ENCODE results near the gene AKT2. TPM values are rescaled to one million over a fixed set of nuclear protein-coding genes. Genes with fewer than 3 reads are reported as not detected.

The AKT2 gene
- total and polyA plus RNA-seq, 2 of the 8 experiments (the other 6 are each of a cell fraction or from before 2014, with no cell fraction given): 151 to 183 TPM

GRCh38 chr19:40228863-40229262, 56.3 kb downstream of the AKT2 start:
- Histone ChIP-seq H3K27me3 (replicated peaks in 1 of 4; ENCODE audit: control insufficient read depth in 3 of 4, extremely low read depth in 1 of 4, insufficient read depth in 3 of 4, low read length in 3 of 4) (peaks cover 0 to 30% (median 13%) of the 10 kb centered on the region in 4 experiments; a peak in 5 of 7 replicates), H3K79me1 (ENCODE audit: low read depth, low read length) (no peaks in the 10 kb centered on the region), H2BK15ac (ENCODE audit: low read length) (no peak overlapping the region), H3K23me2 (ENCODE audit: low read depth, low read length) (peaks cover 5% of the 10 kb centered on the region), H3K9ac (replicated peaks in 1 of 4; ENCODE audit: extremely low read depth in 1 of 4, low read depth in 3 of 4, low read length in 3 of 4) (no peak overlapping the region), H3K4me2 (ENCODE audit: insufficient read depth in 1 of 2, low read depth in 2 of 2, low read length in 2 of 2) (no peak overlapping the region), H4K20me1 (replicated peaks in 1 of 2; ENCODE audit: control insufficient read depth in 1 of 2, insufficient read depth in 2 of 2, low read length in 2 of 2) (no peaks in the 10 kb centered on the region), H2BK20ac (ENCODE audit: low read length) (no peak overlapping the region), H2BK5ac (ENCODE audit: low read depth, low read length) (no peak overlapping the region), H3K18ac (ENCODE audit: extremely low read depth, low read length) (no peak overlapping the region), H3K23ac (ENCODE audit: insufficient read length) (no peak overlapping the region), H3K14ac (ENCODE audit: insufficient read length) (no peak overlapping the region), H4K8ac (ENCODE audit: extremely low read depth, insufficient read depth, low read length) (no peak overlapping the region), H3K9me3 (ENCODE audit: insufficient read depth in 2 of 2, low read depth in 1 of 2, low read length in 1 of 2) (no peaks in the 10 kb centered on the region), H2AK5ac (ENCODE audit: low read depth, low read length) (no peak overlapping the region), H3K4ac (replicated peaks; ENCODE audit: insufficient read length, low read depth, low read length) (no peak overlapping the region), H3K27ac (ENCODE audit: low read depth, low read length) (no peak overlapping the region), H3K36me3 (ENCODE audit: control insufficient read depth in 2 of 4, insufficient read depth in 4 of 4, low read length in 3 of 4) (no peaks in the 10 kb centered on the region), H2BK12ac (ENCODE audit: low read depth, low read length) (no peak overlapping the region), H3K4me3 (ENCODE audit: extremely low read depth in 1 of 4, insufficient read depth in 2 of 4, low read depth in 3 of 4, low read length in 4 of 4) (no peak overlapping the region), H2AFZ (ENCODE audit: low read length) (no peak overlapping the region), H3K4me1 (replicated peaks in 1 of 4; ENCODE audit: control insufficient read depth in 3 of 4, insufficient read depth in 4 of 4, low read length in 3 of 4) (peaks cover 0 to 19% (median 14%) of the 10 kb centered on the region in 4 experiments; a peak in 6 of 7 replicates), H2BK120ac (replicated peaks; ENCODE audit: low read depth, low read length) (no peak overlapping the region), H3K79me2 (ENCODE audit: control insufficient read depth in 1 of 2, insufficient read depth in 2 of 2, low read length in 2 of 2) (no peaks in the 10 kb centered on the region), H3K56ac (replicated peaks; ENCODE audit: insufficient read length, low read depth, low read length) (no peak overlapping the region), H4K5ac (ENCODE audit: insufficient read length, low read depth, low read length) (no peak overlapping the region), H4K91ac (replicated peaks; ENCODE audit: insufficient read length, low read length) (no peak overlapping the region)
- POLR2A ChIA-PET (ENCODE audit: partially characterized antibody): interaction anchor here (0.6 to 1.2 kb wide), 2 partner anchors 10 to 57 kb away, joined by 3 to 4 read pairs; partner anchors contain the start of gene TTC9B
- FAIRE-seq (no peak), DNase-seq (ENCODE audit: low read depth in 1 of 2, low spot score in 2 of 2) (no peak)
- TF ChIP-seq EZH2 (IDR thresholded peaks at IDR 0.05; ENCODE audit: low read depth, low read length, severe bottlenecking) (no peak), SIN3A (conservative IDR thresholded peaks at IDR 0.05 in 1 of 2, IDR thresholded peaks at IDR 0.05 in 1 of 2; ENCODE audit: low read depth in 1 of 2, low read length in 2 of 2) (no peak), CREB1 (IDR thresholded peaks at IDR 0.05) (no peak), SRF (IDR thresholded peaks at IDR 0.05; ENCODE audit: low read depth, low read length) (no peak), ZNF274 (IDR thresholded peaks at IDR 0.05; ENCODE audit: borderline replicate concordance, extremely low read depth, low read length) (no peak), EP300 (IDR thresholded peaks at IDR 0.05; ENCODE audit: borderline replicate concordance in 1 of 2, low read depth in 2 of 2, low read length in 2 of 2) (no peak), RAD21 (IDR thresholded peaks at IDR 0.05 in 1 of 2, conservative IDR thresholded peaks at IDR 0.05 in 1 of 2; ENCODE audit: low read depth in 2 of 2, low read length in 2 of 2) (no peak), RXRA (IDR thresholded peaks at IDR 0.05; ENCODE audit: insufficient read depth, low read depth, low read length) (no peak), CTCF (IDR thresholded peaks at IDR 0.05; ENCODE audit: control extremely low read depth in 1 of 3, insufficient read depth in 1 of 3, low read depth in 1 of 3, low read length in 3 of 3) (no peak), YY1 (IDR thresholded peaks at IDR 0.05; ENCODE audit: low read depth, low read length) (no peak)
- WGBS, 2 experiments (ENCODE audit: extremely low coverage in 1 of 2, insufficient coverage in 1 of 2, insufficient read length in 1 of 2, insufficient replicate concordance in 2 of 2, low coverage in 1 of 2, low lambda C conversion rate in 2 of 2, missing lambda C conversion rate in 1 of 2): 89% methylated on average over 5 of the region's 5 CpGs; no CpG with 5 or more reads in 1 of the 2 experiments
- CTCF ChIA-PET (ENCODE audit: partially characterized antibody): interaction anchor here (0.7 to 3.3 kb wide), 6 partner anchors 9 to 405 kb away, joined by 3 to 18 read pairs (median 4); partner anchors contain the start of gene TTC9B

All from H1 (cell line).